Measurements from ENCODE around the gene MCM5.
"Not testable (repeated sequence)": the region's sequence is repeated elsewhere in the genome, so short reads cannot be mapped to it uniquely, and the experiment has no call there.

The MCM5 gene

DNA sequence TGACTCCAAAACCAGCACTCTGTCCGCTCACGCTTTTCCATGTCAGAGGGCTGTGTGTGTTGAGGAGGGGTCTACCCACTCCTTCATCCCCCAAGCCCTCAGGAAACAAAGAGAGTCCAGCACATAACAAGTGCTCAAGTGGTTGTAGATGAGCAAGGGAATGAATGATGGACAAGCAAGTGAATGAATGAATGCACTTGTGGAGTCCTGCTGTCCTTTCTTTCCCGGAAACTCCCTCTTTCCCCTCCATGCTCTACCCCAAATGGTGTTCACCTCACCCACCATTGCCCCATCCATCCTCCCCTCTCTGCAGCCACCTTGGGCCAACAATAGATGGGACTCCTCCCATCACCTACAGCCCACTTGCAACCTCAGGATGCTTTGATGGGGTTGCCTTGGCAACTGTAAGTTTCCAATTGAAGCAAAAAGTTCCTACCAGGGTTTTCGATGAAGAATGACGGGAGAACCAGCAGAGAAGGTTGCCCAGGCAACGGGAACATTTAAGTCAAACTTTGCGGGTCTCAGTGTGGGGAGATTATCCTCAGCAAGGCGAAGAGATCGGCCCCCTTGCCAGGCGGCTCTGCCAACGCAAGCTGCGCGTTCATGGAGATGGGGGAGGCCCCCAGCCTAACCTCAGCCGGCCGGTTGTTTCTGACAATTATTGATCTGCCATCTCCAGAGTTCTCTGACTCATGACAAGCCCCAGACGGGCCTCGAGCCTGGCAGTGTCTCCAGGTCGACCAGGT lies 51.1 kb downstream of the MCM5 start:
- DNase-seq (ENCODE audit: low read depth in 2 of 2, low spot score in 1 of 2) = no peak

DNA sequence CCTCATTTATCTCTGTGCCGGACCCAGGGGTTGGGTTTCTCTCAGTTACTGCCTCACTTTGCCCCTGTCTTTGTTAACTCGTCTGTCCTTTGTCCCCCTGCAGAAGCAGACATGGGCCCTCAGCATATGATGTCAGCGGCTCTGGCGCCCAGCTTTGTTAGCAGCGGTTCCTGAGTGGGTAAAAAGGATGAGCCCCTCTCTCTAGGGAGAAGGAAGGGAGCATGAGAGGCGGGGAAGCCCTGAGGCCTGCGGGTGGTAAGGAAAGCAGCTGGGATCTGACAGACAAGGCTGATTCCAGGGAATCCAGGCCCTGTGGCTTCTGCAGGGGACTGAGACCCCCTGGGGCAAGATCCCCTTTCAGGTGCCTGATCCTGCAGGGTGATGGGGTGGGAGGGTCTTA lies 51.7 kb downstream of the MCM5 start:
- DNase-seq (ENCODE audit: low read depth in 2 of 2, low spot score in 1 of 2) = no peak

GRCh38 chr22:35452351-35452781 lies 52.4 kb downstream of the MCM5 start:
- no peak for DNase-seq (ENCODE audit: low read depth in 2 of 2, low spot score in 1 of 2)

DNA sequence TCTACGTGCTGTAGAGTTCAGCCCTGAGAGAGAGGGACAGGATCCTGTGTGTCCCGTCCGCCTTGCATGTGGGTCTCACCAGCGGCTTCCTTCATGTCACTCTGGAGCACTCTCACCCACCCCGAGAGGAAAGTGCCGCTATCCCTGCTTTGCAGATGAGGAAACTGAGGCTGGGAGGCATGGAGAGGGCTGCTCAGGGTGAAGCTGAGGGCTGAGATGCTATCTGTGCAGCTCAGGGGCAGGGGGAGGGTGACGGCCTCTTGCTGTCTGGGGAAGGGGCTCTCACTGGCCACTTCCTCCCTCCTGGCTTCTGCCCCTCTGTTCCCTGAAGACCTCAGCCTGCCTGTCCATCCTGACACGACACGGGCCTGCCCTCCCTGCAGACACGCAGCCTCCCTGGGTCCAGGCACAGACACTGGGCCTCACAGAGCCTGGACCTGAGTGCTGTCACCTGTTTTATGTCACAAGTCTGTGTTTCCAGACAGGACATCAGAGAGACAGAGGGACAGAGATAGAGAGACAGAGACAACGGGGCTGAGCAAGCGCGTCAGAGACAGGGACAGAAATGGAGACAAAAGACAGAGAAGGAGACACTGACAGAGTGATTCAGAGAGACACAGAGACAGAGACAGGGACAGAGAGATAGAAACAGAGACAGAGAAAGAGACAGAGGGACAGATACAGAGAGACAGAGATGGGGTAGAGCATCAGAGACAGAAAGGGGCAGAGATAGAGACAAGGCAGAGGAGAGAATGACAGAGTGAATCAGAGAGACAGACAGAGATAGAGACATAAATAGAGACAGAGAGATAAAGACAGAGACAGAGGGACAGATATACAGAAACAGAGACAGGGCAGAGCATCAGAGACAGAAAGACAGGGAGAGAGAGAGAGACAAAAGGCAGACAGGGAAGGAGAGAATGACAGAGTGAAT lies 53.1 kb downstream of the MCM5 start:
- no peak for DNase-seq (ENCODE audit: low read depth in 2 of 2, low spot score in 1 of 2)

- DNase-seq (ENCODE audit: low read depth in 2 of 2, low spot score in 1 of 2) = no peak
These were observed 54.6 kb downstream of the MCM5 start for GRCh38 chr22:35454416-35455054.

DNA sequence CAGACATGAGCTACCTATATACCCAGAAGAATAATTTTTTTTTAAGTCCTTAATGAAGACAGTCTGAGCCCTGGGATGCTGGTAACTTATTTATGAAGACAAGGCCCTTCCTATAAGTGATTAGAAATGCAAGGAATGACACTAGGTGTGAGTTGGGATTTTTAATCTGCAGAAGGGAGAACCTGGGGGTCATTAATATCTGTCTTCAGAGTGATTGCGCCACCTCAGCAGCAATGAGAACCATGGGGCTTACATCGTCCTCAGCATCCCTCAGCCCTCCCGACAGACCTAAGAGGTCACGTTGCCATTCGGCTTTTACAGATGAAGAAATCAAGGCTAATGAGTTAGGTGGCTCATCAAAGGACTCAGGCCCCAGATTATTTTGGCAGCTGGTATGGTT lies 55.6 kb downstream of the MCM5 start:
- no peak for DNase-seq (ENCODE audit: low read depth in 2 of 2, low spot score in 1 of 2)

DNA sequence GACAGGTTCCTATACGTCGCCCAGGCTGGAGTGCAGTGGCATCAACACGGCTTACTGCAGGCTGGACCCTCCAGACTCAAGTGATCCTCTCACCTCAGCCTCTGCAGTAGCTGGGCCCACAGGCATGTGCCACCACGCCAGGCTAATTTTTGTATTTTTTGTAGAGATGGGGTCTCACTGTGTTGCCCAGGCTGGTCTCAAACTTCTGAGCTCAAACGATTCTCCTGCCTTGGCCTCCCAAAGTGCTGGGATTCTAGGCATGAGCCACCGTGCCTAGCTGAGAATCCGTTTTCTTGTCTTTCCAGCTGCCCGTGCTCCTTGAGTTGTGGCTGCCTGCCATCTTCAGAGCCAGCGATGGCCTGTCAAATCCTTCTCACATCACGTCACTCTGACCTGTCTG lies 56.8 kb downstream of the MCM5 start:
- no peak for DNase-seq (ENCODE audit: low read depth in 2 of 2, low spot score in 1 of 2)

DNA sequence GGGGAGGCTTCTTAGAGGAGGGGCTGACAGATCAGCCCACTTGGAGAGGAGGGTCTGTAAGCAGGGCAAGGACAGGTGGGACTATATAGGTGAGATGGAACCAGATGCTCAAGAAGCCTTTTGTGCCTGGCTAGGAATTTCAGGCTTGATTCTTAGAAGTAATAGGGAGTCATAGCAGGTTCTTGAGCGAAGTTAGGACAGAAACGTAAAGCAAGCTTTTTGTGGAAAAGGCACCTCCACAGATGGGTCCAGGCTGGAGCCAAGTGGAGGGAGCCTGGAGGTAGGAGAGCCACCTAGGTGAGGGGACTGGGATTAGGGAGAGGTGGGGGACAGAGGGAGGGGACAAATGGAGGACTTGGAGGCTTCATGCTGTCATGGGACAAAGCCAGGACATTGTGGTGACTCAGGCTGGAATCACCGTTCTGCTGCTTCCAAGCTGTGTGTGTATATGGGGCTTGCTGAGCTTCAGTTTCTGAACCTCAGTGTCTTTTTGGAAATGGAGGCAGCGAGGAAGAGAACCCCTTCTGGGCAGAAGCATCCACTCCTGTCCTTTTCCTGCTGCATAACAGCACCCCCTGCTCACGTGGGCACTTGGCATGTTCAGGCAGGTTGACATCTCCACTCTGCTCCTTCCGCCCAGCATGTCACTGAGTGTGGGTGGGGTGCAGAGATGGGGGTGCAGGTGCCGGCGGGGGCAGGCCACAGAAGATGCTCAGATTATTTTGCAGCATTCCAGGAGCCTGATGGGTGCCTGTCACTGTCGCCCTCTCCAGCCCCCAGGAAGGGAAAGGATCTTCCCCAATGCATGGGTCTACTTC lies 58.0 kb downstream of the MCM5 start:
- no peak for DNase-seq (ENCODE audit: low read depth in 2 of 2, low spot score in 1 of 2)

GRCh38 chr22:35458547-35459422 lies 58.8 kb downstream of the MCM5 start:
- DNase-seq (ENCODE audit: low read depth in 2 of 2, low spot score in 1 of 2) = no peak

GRCh38 chr22:35459423-35459894 lies 59.5 kb downstream of the MCM5 start:
- no peak for DNase-seq (ENCODE audit: low read depth in 2 of 2, low spot score in 1 of 2)

DNA sequence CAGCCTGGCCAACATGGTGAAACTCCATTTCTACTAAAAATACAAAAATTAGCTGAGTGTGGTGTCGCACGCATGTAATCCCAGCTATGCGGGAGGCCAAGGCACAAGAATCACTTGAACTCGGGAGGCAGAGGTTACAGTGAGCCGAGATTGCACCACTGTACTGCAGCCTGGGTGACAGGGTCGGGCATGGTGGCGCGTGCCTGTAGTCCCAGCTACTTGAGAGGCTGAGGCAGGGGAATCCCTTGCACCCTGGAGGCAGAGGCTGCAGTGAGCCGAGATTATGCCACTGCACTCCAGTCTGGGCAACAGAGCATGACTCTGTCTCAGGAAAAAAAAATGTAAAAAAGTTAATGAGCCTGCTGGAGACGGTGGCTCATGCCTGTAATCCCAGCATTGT lies 60.0 kb downstream of the MCM5 start:
- not testable (repeated sequence) for DNase-seq (ENCODE audit: low read depth in 2 of 2, low spot score in 1 of 2)

GRCh38 chr22:35460688-35461087 lies 60.7 kb downstream of the MCM5 start:
- no peak for DNase-seq (ENCODE audit: low read depth in 2 of 2, low spot score in 1 of 2)

DNA sequence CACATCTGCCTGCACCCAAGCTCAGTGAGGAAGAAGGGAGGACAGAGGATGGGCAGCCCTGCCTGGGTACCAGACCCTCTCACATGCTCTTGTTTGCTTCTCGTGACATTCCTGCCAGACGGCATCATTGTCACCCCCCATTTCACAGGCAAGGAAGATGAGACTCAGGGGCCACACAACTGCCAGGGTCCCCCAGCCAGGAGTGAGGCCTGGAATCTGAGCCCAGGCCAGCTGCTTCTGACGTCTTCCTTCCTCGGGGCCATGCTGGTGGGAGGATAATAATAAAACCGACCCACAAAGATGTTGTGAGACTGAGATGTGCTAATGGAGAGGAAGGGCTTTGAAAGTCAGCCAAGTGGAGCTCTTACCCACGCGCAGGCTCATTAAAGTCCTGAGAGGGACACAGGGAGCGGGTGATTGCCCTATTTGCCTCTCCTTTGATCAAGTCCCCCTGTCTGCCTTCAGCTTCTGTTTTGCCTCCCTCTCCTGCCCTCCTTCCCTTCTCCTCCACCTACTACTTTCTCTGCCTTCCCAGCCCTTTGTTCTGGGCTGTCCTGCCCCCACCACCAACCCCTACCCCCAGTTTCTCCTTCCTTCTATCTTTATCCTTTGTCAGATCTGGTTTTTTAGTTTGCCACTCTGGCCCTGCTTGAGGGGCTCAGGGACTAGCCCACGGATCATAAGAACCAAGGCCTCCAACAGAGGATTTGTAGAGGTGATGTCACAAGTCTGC lies 62.7 kb downstream of the MCM5 start:
- no peak for DNase-seq (ENCODE audit: low read depth in 2 of 2, low spot score in 1 of 2)

DNA sequence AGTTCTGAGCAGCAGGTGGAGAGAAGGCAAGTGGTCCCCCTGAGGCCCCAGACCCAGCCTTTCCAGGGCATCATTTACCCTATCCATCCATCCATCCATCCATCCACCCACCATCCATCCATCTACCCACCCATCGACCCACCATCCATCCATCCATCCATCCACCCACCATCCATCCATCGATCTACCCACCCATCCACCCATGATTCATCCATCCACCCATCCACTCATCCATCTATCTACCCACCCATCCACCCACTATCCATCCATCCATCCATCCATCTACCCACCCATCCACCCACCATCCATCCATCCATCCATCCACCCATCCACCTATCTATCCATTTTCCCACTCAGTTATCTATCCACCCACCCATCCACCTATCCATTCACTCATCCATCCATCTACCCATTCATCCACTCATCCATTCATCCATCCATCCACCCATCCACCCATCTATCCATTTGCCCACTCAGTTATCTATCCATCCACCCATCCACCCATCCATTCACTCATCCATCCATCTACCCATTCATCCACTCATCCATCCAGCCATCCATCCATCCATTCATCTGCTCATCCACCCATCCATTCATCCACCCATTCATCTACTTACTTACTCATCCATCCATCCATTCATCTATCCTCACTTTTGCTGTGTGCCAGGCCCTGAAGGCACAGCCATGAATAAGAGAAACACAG lies 63.4 kb downstream of the MCM5 start:
- DNase-seq (ENCODE audit: low read depth in 2 of 2, low spot score in 1 of 2) = no peak

DNA sequence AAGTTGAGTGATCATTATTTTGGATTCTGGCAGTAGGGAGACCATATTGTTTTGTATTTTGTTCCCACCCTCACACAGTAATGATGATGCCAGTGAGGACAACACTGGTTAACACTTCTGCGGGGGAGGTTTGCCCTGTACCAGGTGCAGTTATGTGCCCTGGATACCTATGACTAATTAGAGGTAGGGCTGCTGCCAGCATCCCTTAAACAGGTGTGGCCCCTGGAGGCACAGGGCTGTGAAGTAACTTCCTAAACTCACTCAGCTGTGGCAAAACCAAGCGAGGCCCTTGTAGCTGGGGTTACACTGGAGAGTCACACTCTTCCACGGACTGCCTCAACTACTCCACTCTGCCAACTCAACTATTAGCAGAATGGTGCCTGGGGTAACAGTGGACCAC lies 64.5 kb downstream of the MCM5 start:
- no peak for DNase-seq (ENCODE audit: low read depth in 2 of 2, low spot score in 1 of 2)

DNA sequence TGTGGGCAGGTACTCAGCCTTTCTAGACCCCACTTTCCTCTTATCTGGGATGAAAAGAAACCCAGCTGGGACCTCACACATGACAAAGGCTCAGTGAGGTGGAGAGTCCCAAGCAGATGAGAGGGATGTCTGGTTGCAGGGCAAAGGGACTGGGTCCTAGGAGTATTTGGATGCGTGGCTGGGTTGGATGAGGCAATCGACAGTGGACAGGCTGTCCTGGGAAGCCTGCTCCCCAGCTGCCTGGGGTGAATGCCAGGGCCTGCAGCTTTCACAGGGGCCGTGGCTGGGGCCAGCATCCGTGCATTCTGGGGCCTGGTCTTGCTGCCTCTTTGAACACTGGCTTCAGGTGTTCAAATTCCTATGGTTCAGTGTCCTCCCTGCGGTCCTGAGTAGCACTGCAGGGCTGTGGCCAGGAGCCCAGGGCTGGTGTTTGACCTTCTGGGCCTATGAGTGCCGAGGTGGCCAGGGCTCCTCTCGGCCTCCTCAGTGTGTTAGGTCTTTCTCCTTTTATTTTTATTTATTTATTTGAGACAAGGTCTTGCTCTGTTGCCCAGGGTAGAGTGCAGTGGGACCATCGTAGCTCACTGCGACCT lies 65.3 kb downstream of the MCM5 start:
- no peak for DNase-seq (ENCODE audit: low read depth in 2 of 2, low spot score in 1 of 2)

DNA sequence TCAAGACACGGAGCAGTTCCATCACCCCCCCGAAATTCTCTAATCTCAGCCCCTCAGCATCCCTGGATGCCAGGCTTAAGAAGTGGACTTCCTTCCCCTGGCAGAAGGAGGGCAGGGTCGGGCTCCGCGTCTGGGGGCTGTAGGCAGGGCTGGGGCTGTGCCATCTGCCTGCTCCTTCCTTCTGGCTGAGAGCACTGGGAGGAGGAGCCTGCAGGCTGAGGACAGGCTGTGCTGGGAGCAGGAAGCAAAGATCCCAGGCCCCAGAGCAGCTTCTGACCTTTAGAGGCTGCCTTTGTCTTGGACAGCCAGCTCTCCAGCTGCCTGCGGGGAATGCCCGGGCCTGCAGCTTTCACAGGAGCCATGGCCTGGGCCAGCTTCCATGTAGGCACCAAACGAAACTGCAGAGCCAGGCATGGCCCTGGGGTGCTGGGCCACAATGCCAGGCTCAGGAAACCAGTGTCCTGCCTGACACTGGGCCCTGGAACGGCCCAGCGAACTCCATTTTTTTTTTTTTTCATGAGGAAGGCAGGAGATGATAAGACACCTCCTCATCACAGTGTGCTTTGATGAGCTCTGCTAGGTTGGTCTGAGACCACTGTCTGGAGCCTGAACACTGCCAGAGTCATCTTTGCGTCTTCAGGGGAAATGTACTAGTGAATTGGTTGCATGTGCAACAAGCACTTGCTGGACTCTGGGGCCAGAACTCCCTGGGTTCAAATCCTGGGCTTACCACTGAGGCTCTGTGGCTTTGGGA lies 67.9 kb downstream of the MCM5 start:
- no peak for DNase-seq (ENCODE audit: low read depth in 2 of 2, low spot score in 1 of 2)
